NCI-H69 (cell line): ENCODE data around the gene SLC22A5.

Source experiments
- DNase-seq: peaks from one replicate; lab custom pipeline; 2025; lab: John Stamatoyannopoulos, UW

SLC22A5 gene

DNA sequence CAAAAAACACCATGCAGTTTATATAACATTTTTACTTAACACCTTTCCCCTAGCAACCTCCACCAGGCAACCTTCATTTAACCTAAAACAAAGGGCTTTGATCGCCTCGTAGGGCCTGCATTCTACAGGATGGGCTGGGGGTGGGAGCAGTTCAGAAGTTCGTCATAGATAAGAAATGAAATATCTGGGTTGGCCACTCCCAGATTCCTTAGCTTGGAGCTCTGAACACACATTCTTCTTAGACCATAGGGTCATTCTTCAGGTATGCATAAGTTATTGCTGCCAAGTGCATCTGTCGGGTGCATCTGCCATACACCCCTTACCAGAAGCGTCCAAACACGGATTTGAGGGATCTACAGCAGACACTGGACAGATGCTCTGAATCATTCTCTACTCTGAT, 4.3 kb upstream of the SLC22A5 start:
- no peak for DNase-seq

DNA sequence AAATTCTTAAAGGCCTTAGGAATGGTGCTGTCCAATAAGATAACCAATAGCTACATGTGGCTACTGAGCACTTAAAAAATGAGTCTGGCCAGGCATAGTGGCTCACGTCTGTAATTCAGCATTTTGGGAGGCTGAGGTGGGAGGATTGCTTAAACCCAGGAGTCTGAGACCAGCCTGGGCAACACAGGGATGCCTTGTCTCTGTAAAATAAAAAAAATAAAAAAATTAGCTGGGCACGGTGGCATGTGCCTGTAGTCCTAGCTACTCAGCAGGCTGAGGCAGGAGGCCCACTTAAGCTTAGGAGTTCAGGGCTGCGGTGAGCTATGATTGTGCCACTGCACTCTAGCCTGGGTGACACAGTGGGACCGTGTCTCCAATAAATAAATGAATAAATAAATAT, 1.3 kb upstream of the SLC22A5 start:
- no peak for DNase-seq

DNA sequence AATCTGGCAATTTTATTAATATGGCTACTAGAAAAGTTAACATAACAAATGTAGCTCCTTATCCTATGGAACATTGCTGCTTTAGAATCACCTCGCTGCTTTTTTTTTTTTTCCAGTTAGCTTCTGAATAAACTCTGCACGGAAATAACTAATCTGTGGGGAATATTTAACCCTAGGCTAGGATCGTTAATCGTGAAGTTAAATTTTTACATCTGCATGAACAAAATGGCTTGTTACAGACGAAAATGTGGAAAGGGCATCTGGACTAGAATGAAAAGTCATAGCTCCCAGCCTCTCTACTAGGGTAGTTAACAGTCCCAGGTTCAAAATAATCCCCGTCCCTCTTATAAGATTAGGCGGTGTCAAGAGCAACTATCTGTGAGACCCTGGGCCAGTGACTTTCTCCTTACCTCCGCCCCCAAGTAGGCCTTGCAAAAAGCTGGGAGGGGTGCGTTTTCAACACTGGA, 470 bp upstream of the SLC22A5 start:
- DNase-seq = no peak

DNA sequence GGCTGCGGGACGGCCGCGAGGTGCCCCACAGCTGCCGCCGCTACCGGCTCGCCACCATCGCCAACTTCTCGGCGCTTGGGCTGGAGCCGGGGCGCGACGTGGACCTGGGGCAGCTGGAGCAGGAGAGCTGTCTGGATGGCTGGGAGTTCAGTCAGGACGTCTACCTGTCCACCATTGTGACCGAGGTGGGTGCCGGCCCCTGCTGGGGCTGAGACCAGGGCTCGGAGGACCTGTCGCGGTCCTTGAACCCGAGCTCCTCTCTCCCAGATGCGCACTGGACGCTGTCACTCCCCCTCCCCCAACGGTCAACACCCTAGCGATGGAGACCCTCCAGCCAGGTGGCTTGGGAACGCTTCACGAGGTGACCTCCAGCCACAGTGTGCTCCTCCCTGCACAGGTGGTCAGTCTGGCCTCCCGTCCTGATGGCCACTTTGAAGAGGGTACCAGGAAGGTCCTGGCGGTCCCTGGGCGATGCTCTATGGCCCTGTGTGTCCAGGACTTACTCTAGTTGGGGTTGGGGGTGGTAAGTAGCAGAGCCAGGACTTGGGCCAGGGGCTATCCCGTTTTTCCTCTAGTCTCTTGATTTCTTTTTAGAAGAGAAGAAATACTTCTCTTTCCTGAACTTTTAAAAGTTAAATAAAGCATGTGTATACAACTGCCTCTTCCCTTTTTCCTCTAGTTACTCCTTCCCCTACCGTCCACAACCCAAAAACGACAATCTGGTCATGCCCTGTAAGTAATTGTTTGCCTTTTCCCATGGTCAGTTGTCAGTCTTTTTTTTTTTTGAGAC, 866 bp downstream of the SLC22A5 start:
- DNase-seq = no peak

DNA sequence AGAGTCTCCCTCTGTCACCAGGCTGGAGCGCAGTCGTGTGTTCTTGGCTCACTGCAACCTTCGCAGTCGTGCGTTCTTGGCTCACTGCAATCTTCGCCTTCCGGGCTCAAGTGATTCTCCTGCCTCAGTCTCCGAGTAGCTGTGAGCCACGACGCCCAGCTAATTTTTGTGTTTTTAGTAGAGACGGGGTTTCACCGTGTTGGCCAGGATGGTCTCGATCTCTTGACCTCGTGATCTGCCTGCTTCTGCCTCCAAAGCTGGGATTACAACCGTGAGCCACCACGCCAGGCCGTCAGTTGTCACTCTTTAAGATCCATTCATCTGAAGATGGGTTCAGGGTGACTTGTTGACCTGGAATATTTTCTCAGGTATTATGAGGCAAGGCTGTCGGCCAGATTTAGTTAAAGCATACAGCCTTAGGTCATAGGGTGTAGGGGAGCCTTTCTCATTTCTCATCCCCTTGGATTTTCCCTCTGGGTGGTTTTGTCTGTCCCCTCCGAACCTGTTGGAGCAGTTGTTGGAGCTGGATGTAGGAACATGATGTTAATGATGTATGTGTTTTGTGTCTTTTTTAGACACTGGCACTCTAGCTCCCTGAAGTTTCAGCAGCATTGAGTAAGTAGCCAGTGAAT, 1.6 kb downstream of the SLC22A5 start:
- no peak for DNase-seq

DNA sequence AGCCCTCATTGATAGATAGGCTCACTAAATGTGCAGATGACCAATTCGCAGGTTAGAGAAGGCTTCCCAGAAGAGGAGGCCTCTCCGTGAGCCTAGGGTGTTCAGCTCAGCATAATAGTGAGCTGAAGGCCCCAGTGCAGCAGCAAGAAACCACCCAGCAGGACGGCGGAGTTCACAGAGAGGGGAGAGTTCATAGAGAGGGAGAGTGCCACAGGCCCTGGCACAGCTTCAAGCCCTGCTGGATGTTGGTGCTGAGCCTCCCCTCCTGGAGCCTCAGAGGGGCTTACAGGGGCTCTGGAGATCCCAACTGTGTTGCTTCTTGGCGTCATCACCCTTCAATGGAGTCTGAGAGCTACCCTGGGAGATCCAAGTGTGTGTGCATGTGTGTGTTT, 2.1 kb downstream of the SLC22A5 start:
- no peak for DNase-seq

DNA sequence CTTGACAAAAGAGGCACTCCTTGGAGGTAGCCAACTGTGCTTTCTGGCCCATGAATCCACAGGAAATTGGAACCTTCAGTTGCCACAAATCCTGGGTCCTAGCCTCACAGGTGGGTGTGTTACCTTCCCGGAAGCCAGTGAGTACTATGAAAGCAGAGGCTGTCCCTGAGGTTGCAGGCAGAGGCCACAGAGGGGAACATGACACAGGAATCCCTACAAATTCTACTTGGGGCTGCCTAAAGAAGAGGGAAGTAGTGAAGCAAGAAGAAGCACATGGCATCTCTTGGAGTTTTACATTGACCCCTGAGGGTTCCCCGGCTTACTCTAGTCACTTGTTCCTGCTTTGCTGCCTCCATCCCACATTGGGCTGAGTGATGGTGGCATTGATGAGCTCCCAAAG, 2.6 kb downstream of the SLC22A5 start:
- DNase-seq = peak; percentile 18

DNA sequence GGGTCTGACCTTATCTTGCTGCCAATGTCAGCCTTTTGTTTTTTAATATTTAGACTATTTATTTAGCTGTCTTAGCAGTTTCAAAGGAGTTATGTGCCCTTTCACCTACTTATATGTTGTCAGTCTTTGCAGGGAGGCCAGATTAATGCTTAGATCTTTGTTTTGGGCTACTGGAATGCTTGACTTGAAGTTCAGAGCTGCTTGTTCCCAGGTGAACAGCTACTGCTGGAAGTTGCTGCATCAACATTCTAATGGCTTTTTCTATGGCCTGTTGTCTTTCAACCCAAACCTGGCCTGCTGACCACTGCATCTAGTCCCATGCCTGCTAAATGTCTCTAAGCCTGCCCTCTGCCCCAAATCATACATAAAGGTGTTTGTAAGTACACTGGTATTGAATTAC, 3.0 kb downstream of the SLC22A5 start:
- no peak for DNase-seq

DNA sequence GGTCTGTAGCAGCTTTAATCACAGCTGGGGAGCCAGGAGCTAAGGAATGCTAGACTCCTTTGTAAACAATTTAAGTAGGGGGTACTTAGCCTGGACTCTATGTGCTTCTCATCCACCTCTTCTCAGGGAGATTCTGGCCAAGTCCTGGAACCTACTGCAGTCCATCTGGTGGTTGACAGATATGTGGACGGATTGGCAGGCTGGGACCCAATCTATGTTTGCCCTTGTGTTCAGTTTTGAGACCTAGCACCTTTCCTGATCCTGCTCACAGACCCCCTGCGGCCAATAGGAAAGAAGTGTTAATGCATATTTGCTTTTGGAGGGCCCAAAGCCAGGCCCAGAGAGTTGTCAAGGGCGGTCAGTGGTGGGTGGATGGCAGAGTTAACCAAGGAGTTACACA, 6.4 kb downstream of the SLC22A5 start:
- no peak for DNase-seq

DNA sequence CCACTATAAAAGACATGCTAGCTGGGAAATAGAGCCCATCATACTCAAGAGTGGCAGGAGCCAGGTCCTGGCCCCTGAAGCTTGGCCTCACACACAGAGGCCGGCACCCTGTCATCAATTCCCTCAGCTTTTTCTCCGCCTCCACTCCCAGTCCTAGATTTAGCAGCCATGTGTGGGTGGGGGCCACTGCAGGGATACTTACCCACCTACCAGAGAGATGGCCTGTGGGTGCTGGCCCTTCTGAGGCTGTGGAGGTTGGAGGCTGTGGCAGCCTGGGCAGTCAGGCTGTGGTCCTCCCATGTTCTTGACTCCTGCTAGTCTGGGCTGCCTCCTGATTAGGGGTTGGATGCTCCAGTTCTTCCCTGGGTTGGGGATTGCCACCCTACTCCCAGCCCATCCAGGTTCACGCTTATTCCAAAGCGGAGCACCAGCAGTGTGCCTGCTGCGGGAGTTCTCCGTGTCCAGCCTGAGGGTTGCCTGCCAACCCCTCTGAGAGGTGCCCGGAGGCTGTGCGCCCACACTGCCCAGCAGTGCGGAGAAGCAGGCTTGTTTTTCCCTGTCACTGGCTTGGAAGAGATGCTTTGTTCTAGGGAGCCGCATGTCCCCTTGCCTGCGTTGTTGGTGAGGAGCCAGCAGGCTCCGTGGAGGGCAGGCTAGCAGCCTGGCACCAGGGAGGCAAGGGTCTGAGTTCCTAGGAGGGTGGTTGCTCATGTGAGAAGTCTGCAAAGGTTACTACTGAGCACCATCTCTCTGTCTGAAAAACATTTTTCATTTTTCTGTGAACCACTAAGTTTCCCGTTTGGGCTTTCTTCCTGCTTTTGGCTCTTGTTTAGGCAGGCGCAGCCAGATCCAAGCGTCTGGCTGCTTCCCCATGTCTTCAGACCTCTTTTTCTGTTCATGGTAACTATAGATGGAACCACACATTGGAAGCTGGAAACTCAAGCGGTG, 7.5 kb downstream of the SLC22A5 start:
- no peak for DNase-seq

DNA sequence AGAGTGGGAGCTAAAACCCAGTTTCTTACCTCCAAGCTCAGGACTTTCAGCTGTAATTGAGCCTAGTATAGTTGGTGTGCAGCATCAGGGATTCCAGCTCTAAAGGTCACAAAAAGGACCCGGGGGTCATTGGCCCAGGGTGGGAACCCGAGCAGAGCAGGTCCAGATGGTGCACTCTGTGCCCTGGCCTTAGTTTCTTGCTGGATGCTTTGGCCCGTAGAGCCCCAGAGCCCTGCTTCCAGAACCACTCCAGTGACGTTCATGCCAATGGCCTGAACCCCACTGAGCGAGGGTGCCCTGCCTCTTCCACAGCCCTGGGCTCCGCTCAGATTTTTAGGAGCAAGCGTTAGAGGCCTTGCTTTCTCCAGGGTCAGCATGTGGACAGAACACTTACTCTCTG, 8.2 kb downstream of the SLC22A5 start:
- DNase-seq = no peak

DNA sequence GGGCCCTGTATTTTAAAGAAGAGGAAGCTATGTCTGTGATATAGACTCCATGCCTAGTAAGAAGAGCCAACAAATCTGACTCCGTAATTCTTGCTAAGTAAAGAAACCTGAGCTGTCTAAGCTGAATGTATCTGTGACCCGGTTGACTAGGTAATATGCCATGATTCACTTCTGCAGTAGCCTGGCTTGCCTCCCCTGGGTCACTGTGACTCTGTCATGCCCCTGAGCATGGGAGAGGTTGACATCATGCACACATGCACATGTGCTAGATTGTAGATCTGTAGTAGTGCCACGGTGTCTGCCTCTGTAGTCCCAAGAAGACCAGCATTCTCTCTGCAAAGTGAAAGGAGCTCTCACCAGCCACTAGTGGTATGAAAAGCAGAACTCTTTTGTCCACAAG, 9.1 kb downstream of the SLC22A5 start:
- DNase-seq = peak; percentile 17

DNA sequence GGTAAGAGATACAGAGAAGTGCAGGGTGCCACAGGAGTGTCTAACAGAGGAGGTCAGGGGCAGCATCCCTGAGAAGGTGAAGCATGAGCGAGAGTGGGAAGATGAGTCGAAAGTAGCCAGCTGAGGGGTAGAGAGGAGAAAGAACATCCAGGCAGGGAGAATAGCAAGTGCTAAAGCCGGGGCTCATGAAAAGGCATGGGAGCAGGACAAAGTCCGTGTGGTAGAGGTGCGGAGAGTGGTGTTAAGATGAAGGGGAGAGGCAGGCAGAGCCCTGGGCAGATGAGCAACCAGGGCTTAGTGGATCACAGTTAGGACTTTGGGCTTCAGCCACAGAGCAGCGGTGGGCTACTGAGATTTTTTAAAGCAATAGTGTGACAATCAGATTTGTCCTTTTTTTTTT, 10.5 kb downstream of the SLC22A5 start:
- no peak for DNase-seq

DNA sequence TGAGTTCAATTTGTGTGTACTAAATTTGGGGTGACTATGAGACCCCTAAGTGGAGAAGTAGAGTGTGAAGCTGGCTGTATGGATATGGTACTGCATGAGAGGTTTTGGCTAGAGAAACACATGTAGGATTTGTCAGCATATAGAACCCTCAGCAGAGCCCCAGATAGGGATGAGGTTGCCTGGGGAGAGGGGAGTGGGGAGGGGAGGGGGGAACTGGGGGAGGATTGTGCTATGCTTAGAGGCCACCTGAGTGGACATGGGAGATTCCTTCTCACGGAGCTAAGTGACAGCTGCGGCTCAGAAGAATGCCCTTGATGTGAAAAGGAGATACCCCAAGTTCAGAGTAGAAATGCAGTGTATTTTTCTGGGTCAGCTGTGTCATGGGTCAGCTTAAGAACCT, 11.2 kb downstream of the SLC22A5 start:
- DNase-seq = no peak

DNA sequence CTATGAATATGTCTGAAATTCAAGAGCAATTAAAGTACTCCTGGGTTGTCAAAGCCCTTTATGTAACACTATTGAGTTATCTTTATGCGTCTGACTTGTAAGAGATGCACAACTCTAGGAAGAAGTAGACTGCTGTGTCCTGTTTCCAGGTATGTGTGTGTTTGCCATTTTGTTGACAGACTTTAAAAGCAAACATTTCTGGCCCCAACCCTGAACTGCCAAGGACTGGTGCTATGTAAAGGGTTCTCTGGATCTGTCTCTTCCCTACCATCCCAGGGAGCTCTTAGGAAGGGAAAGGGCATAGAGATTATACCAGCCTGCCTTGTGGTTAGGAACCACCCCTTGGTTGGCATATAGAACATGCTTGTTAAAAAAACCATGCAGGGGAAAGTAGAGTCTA, 12.1 kb downstream of the SLC22A5 start:
- DNase-seq = no peak

DNA sequence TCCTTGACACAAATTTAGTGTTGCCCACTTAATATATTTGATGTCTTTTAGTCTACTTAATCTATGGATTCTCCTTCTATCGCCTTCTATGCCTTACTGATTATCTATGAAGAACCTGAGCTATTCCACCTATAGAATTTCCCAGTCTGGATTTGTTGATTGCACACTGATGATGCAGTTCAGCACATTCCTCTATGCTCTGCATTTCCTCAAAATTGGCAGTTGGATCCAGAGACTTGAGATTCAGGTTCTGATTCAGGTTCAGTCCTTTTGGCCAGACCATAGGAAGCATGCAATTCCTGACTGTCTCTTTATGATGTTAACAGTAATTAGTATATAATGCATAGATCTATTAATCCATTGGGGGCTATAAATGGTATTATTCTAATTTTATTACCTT, 13.8 kb downstream of the SLC22A5 start:
- DNase-seq = no peak

DNA sequence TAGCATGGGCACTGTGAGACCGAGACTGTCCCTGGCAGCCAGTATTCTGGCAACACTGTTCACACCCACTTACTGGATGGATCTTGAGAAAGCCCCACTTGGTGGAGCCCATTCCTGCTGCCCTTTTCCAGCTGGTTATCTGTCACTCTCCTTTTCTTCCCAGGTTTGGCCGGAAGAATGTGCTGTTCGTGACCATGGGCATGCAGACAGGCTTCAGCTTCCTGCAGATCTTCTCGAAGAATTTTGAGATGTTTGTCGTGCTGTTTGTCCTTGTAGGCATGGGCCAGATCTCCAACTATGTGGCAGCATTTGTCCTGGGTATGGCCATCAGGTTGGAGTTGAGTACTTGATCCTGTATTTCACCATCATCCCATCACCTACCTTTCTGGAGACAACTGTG, 14.5 kb downstream of the SLC22A5 start:
- DNase-seq = no peak

DNA sequence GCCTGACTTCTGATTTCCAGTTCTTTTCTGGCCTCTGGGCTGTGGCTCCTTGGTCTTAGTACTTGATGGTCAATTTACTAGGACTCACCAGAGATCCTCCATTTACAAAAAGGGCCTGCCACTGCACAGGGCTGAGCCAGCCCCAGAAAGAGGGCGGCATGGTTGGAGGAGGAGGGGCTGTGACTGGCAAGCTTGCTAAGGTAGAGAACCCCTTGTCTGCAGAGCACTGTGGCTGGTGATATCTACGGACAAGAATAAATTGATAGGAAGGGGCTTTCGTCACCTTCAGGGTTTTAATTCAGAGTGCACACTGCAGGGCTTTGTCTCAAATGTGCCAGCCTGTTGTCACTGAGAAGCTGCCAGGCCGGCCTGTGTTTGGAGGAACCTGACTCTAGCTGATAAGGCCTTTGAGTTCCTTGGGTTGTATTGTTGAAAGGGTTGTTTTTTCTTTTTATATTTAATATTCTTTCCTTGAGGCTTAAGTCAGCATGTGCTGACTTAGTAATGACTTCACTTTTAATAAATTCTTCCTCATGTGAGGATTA, 15.1 kb downstream of the SLC22A5 start:
- DNase-seq = no peak

DNA sequence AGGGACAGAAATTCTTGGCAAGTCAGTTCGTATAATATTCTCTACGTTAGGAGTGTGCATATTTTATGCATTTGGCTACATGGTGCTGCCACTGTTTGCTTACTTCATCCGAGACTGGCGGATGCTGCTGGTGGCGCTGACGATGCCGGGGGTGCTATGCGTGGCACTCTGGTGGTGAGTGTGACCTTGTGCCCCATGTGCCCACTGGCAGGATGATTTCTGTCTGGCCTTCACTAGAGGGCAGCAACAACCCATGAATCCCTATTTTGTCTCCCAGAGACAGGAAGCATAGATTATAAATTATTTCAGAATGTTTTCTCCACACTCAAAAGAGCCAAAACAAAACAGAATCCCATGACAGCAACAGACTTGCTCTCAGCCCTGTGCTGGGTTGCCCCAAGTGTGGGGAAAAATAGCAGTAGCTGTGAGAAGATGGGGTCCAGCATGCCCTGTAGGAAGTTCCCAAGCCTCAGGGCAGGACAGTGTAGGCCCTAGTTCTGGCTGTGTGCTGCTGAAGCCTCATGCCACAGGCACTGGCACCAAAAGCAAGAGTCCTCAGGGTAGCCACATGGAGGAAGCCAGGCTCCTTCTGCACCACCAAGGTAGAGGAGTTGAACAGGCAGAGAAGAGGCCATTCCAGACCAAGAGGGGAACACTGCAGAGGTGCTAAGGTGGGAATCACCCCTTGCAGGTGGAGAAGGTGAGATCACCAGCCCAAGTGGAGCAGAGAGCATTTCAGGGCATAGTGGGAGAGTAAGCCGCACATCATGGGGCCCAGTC, 16.0 kb downstream of the SLC22A5 start:
- peak; percentile 56 for DNase-seq

DNA sequence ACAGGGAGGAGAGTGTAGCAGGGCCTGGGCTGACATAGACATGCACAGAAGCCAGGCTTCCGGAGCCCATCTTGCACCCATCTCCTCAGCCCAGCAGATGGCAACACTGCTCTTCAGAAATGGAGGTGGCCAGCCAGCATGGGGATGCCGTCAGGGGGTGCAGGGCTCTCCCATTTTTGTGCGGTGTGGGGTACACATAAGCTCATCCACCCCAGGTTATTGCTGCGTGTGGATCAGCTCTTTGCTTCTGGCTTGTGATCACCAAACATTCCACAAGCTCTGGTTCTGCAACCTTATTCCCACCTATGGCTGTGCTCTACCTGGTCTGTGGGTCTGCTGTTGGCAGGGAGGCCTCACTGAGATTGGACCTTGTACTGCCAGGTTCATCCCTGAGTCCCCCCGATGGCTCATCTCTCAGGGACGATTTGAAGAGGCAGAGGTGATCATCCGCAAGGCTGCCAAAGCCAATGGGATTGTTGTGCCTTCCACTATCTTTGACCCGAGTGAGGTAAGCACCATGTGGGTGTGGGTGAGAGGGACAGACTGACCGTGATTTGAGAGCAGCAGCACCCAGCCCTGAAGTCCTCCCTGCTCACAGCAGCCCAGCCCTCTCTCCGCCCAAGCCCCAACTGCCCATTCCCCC, 17.3 kb downstream of the SLC22A5 start:
- DNase-seq = peak; percentile 57

DNA sequence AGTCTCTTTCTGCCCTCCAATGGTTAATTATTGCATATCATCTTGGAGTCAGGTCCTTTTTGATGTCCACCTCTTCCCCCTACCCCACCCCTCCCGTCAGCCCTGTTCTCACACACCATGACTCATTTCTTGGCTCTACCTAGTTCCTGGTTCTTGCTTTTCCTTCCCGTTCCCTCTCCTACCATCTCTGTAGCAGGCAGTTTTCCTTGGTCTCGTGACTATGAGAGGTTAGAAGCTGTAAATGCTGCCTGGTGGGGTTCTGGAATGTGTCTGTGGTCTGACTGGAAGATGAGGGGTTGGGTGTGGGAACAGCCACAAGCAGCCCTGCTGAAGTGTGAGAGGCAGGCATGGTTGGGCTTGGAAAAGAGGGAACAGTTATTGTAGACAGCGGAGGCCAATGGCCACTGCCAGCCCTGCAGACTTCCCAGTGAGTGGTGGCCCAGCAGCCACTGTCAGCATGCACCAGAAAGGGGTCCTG, 18.2 kb downstream of the SLC22A5 start:
- DNase-seq = no peak
